ENCODE results near the gene CHKA.

DNA sequence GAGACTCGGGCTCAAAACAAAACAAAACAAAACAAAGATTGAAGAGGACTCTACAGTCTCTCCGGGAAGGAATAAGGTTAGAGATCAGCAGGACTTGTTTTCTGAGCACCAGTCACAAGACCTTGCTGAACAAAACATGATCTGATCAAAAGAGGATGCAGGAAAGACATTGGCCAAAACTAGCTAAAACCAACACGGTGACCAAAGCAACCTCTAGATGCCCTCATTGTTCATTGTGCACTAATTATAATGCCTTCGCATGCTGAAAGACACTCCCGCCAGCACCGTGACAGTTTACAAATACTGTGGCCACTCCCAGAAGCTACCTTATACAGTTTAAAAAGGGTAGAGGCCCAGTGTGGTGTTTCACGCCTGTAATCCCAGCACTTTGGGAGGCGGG, 15.7 kb upstream of the CHKA start:
- TF ChIP-seq POLR2A (IDR thresholded peaks at IDR 0.05; ENCODE audit: low read length), result no peak
- no peak for TF ChIP-seq GATA1 (IDR thresholded peaks at IDR 0.05; ENCODE audit: low read depth, low read length)
